ENCODE measurements around the gene TRMT61A.
"Not testable (repeated sequence)": the region's sequence is repeated elsewhere in the genome, so short reads cannot be mapped to it uniquely, and the experiment has no call there.

The TRMT61A gene

GRCh38 chr14:103523575-103523954, 5.4 kb upstream of the TRMT61A start:
- no peak for DNase-seq

- no peak for DNase-seq
Observed at GRCh38 chr14:103524002-103524935, 4.7 kb upstream of the TRMT61A start.

- DNase-seq = not testable (repeated sequence)
Observed at GRCh38 chr14:103525430-103526246, 3.4 kb upstream of the TRMT61A start.

DNA sequence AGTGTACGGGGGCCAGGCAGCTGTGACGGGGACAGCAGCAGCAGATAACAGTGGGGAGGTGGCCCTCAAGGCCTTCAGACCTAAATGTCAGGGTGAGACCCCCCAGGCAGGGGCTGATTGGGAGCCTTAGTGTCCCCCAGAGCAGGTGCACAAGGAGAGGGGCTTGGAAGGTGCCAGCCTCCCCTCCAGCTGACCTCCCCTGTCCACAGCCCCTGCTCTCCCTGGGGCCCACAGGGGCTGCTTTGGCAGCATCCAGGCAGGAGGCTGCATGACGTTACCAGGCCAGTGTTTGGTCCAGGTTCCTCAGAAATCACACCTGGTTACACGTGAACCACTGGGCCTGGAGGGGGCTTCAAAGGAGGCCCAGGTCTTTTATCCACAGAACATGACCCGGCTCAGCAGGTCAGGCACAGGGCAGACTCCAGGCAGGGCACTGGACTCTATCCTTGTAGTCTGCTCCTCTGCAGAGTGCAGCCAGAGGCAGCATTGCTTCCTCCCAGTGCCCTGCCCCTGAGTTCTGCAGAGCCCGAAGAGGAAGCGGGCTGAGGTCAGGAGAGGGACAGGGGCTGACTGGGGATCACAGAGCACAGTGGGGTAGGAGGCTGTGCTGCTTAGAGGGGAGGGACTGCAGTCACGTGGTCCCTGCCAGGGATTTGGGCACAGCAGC, 2.6 kb upstream of the TRMT61A start:
- no peak for DNase-seq

DNA sequence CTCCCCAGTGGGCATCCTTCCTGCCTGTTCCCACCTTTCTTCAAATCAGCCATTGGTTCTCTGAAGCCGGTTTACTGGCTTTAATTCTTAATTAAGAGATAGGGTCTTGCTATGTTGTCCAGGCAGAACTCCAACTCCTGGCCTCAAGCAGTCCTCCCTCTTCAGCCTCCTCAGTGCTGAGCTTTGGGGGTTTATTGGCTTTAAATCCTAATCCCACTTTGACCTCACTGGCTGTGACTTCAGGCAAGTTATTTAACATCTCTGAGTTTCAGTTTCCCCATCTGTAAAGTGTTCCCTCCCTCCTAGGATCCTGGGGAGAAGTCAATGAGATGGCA, 2.1 kb upstream of the TRMT61A start:
- DNase-seq = no peak

- DNase-seq = no peak
Observed at GRCh38 chr14:103527408-103528145, 1.4 kb upstream of the TRMT61A start.

GRCh38 chr14:103528146-103528586, 830 bp upstream of the TRMT61A start:
- no peak for DNase-seq

DNA sequence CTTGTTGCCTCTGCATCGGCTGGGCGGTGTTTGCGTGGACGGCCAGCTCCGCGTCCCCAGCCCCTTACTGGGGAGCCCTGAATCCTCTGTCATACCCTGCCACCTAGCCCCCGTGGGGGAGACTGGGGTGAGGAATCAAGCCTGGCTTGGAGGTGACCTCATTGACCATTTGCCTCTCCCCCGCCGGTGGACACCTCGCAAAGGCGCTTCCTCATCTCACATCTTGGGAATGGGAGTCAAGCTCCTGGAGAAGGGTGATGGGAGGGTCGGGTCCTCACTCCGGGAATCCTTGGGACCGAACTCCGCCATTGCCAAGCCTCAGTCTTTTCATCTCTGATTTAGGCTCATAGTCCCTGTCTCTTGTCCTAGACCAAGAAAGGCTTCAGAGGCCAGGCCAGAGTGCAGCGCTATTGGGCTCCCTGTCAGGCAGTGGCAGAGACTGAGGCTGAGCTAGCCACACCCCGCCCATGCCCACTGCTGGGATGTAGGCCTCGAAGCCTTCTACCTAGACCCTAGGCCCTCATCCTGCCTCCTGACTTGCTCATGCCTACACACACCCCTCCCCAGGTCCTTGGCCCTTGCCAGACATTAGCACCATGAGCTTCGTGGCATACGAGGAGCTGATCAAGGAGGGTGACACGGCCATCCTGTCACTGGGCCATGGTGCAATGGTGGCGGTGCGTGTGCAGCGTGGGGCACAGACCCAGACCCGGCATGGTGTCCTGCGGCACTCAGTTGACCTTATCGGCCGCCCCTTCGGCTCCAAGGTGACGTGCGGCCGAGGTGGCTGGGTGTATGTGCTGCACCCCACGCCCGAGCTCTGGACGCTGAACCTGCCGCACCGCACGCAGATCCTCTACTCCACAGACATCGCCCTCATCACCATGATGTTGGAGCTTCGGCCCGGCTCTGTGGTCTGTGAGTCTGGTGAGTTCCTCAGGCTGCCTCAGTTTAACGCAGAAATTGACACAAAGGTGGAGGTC, 678 bp downstream of the TRMT61A start:
- DNase-seq = no peak

DNA sequence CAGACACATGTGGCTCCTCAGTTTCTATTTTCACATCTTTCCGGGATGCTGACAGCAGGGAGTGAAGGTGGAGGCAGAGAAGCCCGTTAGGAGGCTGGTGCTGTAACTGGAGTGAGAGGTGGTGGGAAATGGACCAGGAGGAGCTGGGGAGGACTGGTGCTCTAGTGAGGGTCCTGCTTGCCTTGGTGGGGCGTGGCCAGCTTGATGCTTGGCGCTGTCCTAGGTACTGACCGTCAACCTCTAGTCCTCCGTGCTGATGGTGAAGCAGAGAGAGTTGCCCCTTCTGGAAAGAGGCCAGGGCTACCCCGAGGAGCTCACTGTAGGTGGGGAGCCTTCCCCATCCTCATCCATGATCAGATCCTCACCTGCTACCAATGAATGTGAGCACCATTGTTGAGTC, 1.4 kb downstream of the TRMT61A start:
- no peak for DNase-seq

DNA sequence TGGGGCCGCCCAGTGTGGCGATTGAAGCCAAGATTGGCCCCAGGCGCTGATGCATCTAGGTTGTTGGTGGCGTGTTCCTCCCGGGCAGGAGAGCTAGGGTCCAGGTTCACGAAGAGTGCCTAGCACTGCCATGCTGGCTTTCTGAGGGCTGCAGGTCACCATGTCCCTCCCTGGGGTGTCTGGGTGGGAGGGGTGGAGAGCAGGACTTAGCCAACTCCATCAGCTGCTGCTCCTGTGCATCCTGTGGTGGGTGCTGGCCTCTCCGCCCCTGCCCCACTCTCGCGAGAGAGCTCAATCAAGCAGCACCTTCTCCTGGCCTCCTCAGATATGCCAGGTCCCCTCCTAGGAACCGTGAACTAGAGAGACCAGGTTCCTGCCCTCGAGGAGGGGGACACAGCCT, 1.8 kb downstream of the TRMT61A start:
- no peak for DNase-seq

DNA sequence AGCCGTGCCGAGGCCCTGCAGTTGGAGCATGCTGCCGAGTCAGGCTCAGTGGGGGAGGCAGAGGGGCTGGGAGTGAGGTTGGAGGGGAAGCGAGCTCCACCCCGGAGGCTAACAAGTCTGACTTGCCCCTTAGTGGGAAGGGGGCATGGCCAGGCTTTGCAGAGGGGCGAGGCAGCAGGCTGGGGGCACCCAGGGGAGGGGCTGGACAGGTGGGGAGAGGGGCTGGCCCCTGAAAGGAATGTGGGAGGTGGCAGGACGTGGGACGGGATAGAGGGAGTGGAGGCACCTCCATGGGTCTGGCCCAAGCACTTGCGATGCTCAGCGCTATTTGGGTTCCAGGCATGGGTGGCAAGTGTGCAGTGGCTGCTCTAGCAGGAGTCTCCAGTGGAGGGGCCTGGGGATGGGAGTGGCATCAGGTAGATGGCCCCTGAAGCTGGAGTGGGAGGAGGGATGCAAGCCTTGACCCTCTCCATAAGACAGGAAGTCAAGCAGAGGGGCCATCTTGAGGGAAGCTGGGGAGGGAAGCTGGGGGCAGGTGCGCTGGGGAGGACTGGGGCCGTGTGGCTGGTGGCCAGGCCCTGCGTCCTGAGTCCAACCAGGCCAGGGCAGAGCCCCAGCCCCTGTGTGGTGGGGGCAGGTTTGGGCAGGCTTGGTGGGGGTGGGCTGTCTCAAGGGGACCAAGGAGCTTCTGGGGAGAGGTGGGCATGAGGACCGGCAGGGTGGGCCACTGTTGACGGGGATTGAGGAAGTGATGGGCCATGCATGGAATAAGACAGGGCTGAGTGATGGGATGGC, 2.6 kb downstream of the TRMT61A start:
- no peak for DNase-seq

GRCh38 chr14:103532216-103533136, 3.5 kb downstream of the TRMT61A start:
- no peak for DNase-seq

DNA sequence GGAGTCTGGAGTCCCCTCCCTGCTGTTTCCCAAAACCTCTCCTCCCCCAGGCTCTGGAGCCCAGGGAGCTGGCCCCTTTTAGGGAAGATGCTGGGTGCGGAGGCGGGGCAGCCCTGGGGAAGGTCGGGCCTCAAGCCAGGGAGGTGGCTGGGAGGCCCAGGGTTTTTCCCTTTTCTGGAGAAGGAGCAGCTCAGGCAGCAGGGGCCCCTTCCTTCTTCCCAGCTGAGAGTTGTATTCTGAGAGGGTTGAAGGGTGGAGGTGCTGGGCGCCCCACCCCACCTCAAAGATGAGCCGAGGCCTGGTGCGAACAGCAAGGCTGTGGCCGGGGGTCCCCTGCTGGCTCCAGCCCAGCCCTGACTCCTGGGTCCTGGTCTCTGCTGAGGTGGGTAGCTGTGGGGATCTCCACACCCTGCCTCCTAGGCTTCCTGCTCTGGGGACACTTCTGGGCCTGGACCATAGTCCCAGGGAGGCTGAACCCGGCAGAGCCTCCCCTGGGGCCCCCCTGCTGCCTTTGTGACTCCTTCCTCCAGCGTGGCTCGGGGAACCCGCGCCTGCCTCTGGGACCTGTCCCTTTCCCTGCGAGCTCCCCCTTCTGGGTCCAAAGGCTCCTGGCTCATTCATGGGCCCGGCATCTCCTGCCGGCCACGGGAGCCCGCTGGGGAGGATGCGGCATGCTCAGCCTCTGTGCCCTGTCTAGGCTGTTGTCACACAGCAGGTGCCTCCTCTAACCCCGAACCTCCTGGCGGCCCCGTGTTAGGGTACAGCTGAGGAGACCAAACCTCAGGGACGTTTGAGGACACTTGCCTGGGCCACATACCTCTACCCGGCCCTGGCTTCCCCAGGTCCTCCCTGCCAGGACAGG, 4.4 kb downstream of the TRMT61A start:
- DNase-seq = no peak

- no peak for DNase-seq
Observed at GRCh38 chr14:103533999-103534575, 5.1 kb downstream of the TRMT61A start.

DNA sequence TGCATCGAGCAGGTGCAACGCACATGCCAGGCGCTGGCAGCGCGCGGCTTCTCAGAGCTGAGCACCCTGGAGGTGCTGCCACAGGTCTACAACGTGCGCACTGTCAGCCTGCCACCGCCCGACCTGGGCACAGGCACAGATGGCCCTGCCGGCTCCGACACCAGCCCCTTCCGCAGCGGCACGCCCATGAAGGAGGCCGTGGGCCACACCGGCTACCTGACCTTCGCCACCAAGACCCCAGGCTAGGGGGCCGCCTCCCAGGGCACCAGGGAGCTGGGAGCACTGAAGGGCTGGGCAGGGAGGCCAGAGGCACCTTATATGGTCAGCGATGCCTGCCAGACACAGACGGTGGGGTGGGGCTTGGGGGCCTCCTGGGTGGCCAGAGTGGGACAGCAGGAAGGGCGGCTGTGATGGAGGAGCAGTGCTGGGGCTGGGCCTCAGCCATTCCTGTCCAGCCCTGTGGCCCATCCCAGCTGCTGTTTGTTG, 5.6 kb downstream of the TRMT61A start:
- no peak for DNase-seq

- no peak for DNase-seq
Observed at GRCh38 chr14:103535081-103535890, 6.3 kb downstream of the TRMT61A start.
